RWPE2 (cell line): Measurements from ENCODE around the gene MEIOC.
"Not testable (repeated sequence)": the region's sequence is repeated elsewhere in the genome, so short reads cannot be mapped to it uniquely, and the experiment has no call there.

Experiments
- ATAC-seq: fragments of 200-7000 bp; cut with Tn5 transposase; 3 replicates; pipeline ENCODE4 v1.9.1; 2021; ENCODE audit warnings: low read depth
- DNase-seq: peaks from one replicate; pipeline ENCODE4 v3.0.0-alpha.2; 2020; ENCODE audit warnings: low spot score
- H3K27ac ChIP-seq: fragments of 450-650 bp; 2 replicates; pipeline ENCODE4 v1.5.1; 2017; ENCODE audit warnings: mild to moderate bottlenecking; ENCODE audit not compliant: poor library complexity, severe bottlenecking
- H3K27me3 ChIP-seq: fragments of 250-450 bp; sonication (Bioruptor Pico); 2 replicates; pipeline ENCODE4 v1.5.1; 2021; ENCODE audit warnings: mild to moderate bottlenecking, moderate library complexity; ENCODE audit not compliant: insufficient read depth, poor library complexity, severe bottlenecking
- H3K36me3 ChIP-seq: fragments of 250-450 bp; sonication (Bioruptor Pico); 2 replicates; pipeline ENCODE4 v1.5.1; 2020; ENCODE audit warnings: low read depth, mild to moderate bottlenecking, moderate library complexity
- H3K4me1 ChIP-seq: fragments of 250-450 bp; sonication (Bioruptor Pico); 2 replicates; pipeline ENCODE4 v1.5.1; 2021; ENCODE audit warnings: mild to moderate bottlenecking, moderate library complexity; ENCODE audit not compliant: insufficient read depth, poor library complexity, severe bottlenecking
- H3K4me3 ChIP-seq: fragments of 250-450 bp; sonication (Bioruptor Pico); 2 replicates; pipeline ENCODE4 v1.5.1; 2021; ENCODE audit warnings: mild to moderate bottlenecking, moderate library complexity; ENCODE audit not compliant: severe bottlenecking
- H3K9me3 ChIP-seq: fragments of 250-450 bp; sonication (Bioruptor Pico); 2 replicates; pipeline ENCODE4 v1.5.1; 2021; ENCODE audit warnings: mild to moderate bottlenecking, moderate library complexity; ENCODE audit not compliant: severe bottlenecking
- CTCF ChIP-seq: fragments of 450-650 bp; IDR thresholded peaks from one replicate; pipeline ENCODE4 v1.5.1; 2017; ENCODE audit warnings: mild to moderate bottlenecking, moderate library complexity; ENCODE audit not compliant: poor library complexity, severe bottlenecking

The MEIOC gene

GRCh38 chr17:44610331-44610730 is 45.9 kb upstream of the MEIOC start:
- Histone ChIP-seq H3K36me3 (no peaks in the 10 kb centered on the region), H3K27ac (no peak overlapping the region), H3K4me3 (no peak overlapping the region), H3K4me1 (no peaks in the 10 kb centered on the region), H3K9me3 (no peaks in the 10 kb centered on the region), H3K27me3 (no peaks in the 10 kb centered on the region)
- ATAC-seq (no peak), DNase-seq (no peak)
- TF ChIP-seq CTCF, result no peak

GRCh38 chr17:44610871-44611270 is 45.4 kb upstream of the MEIOC start:
- no peak overlapping the region for H3K27ac ChIP-seq
- ATAC-seq (no peak), DNase-seq (no peak)
- H3K27me3 ChIP-seq, result no peaks in the 10 kb centered on the region
- no peaks in the 10 kb centered on the region for H3K4me1 ChIP-seq
- no peaks in the 10 kb centered on the region for H3K36me3 ChIP-seq
- no peaks in the 10 kb centered on the region for H3K9me3 ChIP-seq
- no peak overlapping the region for H3K4me3 ChIP-seq
- no peak for TF ChIP-seq CTCF

- Histone ChIP-seq H3K27me3 (no peaks in the 10 kb centered on the region), H3K4me1 (no peaks in the 10 kb centered on the region), H3K9me3 (no peaks in the 10 kb centered on the region), H3K4me3 (no peak overlapping the region), H3K36me3 (no peaks in the 10 kb centered on the region), H3K27ac (no peak overlapping the region)
- no peak for DNase-seq
- no peak for TF ChIP-seq CTCF
- no peak for ATAC-seq
Observed at GRCh38 chr17:44614862-44615261, 41.4 kb upstream of the MEIOC start.

GRCh38 chr17:44618652-44619051 is 37.6 kb upstream of the MEIOC start:
- H3K4me3 ChIP-seq, H3K27ac ChIP-seq, ATAC-seq, H3K36me3 ChIP-seq, H3K4me1 ChIP-seq, H3K27me3 ChIP-seq, H3K9me3 ChIP-seq, DNase-seq: not testable (repeated sequence)

- ATAC-seq (no peak), DNase-seq (no peak)
- TF ChIP-seq CTCF, result no peak
- H3K36me3 ChIP-seq, result no peaks in the 10 kb centered on the region
- no peaks in the 10 kb centered on the region for H3K4me1 ChIP-seq
- no peaks in the 10 kb centered on the region for H3K27me3 ChIP-seq
- H3K4me3 ChIP-seq, result no peak overlapping the region
- H3K27ac ChIP-seq, result no peak overlapping the region
- H3K9me3 ChIP-seq, result no peaks in the 10 kb centered on the region
Observed at GRCh38 chr17:44623070-44623725, 33.1 kb upstream of the MEIOC start.
